ENCODE measurements around the gene NR0B2. TPM values are rescaled to one million over a fixed set of nuclear protein-coding genes. Genes with fewer than 3 reads are reported as not detected.
"Not testable (repeated sequence)": the region's sequence is repeated elsewhere in the genome, so short reads cannot be mapped to it uniquely, and the experiment has no call there.

NR0B2 gene
- total and polyA plus RNA-seq, 8 donors, result 1.2 to 7.8 (median 3.8) TPM

GRCh38 chr1:26882696-26883463 lies 30.9 kb downstream of the NR0B2 start:
- no peak overlapping the region for H3K4me3 ChIP-seq
- intact Hi-C loops (cut with DNase I), result loop anchor here in 1 of 2 donors (10.0 kb wide), 1 partner anchor 278 kb away; no protein-coding TSS in a partner anchor
- TF ChIP-seq CTCF (IDR thresholded peaks at IDR 0.05), result no peak
- H3K27ac ChIP-seq, result no peak overlapping the region
- DNase-seq (no peak), ATAC-seq (no peak)
- H3K9me3 ChIP-seq, result no peaks in the 10 kb centered on the region
- peaks cover 0 to 99% of the 10 kb centered on the region in 2 donors for H3K36me3 ChIP-seq
- H3K27me3 ChIP-seq, result no peaks in the 10 kb centered on the region
- H3K4me1 ChIP-seq, result no peaks in the 10 kb centered on the region

- intact Hi-C loops (cut with DNase I), result loop anchor here in 1 of 2 donors (10.0 kb wide), 1 partner anchor 277 kb away; no protein-coding TSS in a partner anchor
- H3K36me3 ChIP-seq, result peaks cover 0 to 97% of the 10 kb centered on the region in 2 donors
Observed at GRCh38 chr1:26881611-26882010, 32.2 kb downstream of the NR0B2 start.

GRCh38 chr1:26879793-26880192 lies 34.0 kb downstream of the NR0B2 start:
- Histone ChIP-seq H3K9me3 (no peaks in the 10 kb centered on the region), H3K27me3 (no peaks in the 10 kb centered on the region), H3K36me3 (peaks cover 0 to 88% of the 10 kb centered on the region in 2 donors), H3K4me3 (no peak overlapping the region), H3K4me1 (peaks cover 0 to 3% of the 10 kb centered on the region in 2 donors), H3K27ac (no peak overlapping the region)
- no peak for DNase-seq
- intact Hi-C loops (cut with DNase I), result loop anchor here in 1 of 2 donors (10.0 kb wide), 1 partner anchor 275 kb away; no protein-coding TSS in a partner anchor
- ATAC-seq, result no peak
- no peak for TF ChIP-seq CTCF (IDR thresholded peaks at IDR 0.05)

More at GRCh38 chr1:26881611-26882010, 32.2 kb downstream of the NR0B2 start:
- DNase-seq, H3K27me3 ChIP-seq, H3K27ac ChIP-seq, ATAC-seq, H3K4me1 ChIP-seq, H3K4me3 ChIP-seq, H3K9me3 ChIP-seq: not testable (repeated sequence)

GRCh38 chr1:26877326-26877725 lies 36.4 kb downstream of the NR0B2 start:
- no peak for TF ChIP-seq CTCF (IDR thresholded peaks at IDR 0.05)
- H3K4me3 ChIP-seq, result no peak overlapping the region
- peaks cover 0 to 70% of the 10 kb centered on the region in 2 donors for H3K36me3 ChIP-seq
- H3K27me3 ChIP-seq, result no peaks in the 10 kb centered on the region
- H3K27ac ChIP-seq, result no peak overlapping the region
- no peaks in the 10 kb centered on the region for H3K9me3 ChIP-seq
- intact Hi-C loops (cut with DNase I), result no loop called here
- no peak for ATAC-seq
- peaks cover 0 to 3% of the 10 kb centered on the region in 2 donors for H3K4me1 ChIP-seq
- no peak for DNase-seq

- no peak for TF ChIP-seq CTCF (IDR thresholded peaks at IDR 0.05)
- Histone ChIP-seq H3K4me1 (peaks cover 0 to 3% of the 10 kb centered on the region in 2 donors), H3K9me3 (no peaks in the 10 kb centered on the region), H3K27ac (no peak overlapping the region), H3K27me3 (no peaks in the 10 kb centered on the region), H3K4me3 (no peak overlapping the region), H3K36me3 (peaks cover 0 to 46% of the 10 kb centered on the region in 2 donors)
- intact Hi-C loops (cut with DNase I), result no loop called here
- no peak for DNase-seq
- ATAC-seq, result no peak
Observed at GRCh38 chr1:26874896-26875295, 38.9 kb downstream of the NR0B2 start.

- intact Hi-C loops (cut with DNase I); H3K4me1 ChIP-seq; H3K4me3 ChIP-seq: not testable (repeated sequence)
Observed at GRCh38 chr1:26873097-26873496, 40.7 kb downstream of the NR0B2 start.

More at GRCh38 chr1:26873097-26873496, 40.7 kb downstream of the NR0B2 start:
- H3K27me3 ChIP-seq, ATAC-seq, H3K9me3 ChIP-seq, H3K27ac ChIP-seq, DNase-seq: not testable (repeated sequence)
- peaks cover 0 to 28% of the 10 kb centered on the region in 2 donors for H3K36me3 ChIP-seq

All from left lung (tissue), 10 donors.